NB4 (cell line): Measurements from ENCODE around the gene ACAD11.

Experiments
- MYC ChIP-seq: IDR thresholded peaks from 2 replicates; pipeline ENCODE4 v1.6.1; 2011; ENCODE audit warnings: low read depth, low read length
- TF ChIP-seq, protein P1 (sequence below): IDR thresholded peaks from one replicate; pipeline ENCODE4 v1.5.1; 2012; ENCODE audit warnings: low read depth, low read length

- TF ChIP-seq MYC: no peak
- TF ChIP-seq, protein P1, sequence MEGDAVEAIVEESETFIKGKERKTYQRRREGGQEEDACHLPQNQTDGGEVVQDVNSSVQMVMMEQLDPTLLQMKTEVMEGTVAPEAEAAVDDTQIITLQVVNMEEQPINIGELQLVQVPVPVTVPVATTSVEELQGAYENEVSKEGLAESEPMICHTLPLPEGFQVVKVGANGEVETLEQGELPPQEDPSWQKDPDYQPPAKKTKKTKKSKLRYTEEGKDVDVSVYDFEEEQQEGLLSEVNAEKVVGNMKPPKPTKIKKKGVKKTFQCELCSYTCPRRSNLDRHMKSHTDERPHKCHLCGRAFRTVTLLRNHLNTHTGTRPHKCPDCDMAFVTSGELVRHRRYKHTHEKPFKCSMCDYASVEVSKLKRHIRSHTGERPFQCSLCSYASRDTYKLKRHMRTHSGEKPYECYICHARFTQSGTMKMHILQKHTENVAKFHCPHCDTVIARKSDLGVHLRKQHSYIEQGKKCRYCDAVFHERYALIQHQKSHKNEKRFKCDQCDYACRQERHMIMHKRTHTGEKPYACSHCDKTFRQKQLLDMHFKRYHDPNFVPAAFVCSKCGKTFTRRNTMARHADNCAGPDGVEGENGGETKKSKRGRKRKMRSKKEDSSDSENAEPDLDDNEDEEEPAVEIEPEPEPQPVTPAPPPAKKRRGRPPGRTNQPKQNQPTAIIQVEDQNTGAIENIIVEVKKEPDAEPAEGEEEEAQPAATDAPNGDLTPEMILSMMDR: no peak
Observed at GRCh38 chr3:132694991-132695390, 35.4 kb upstream of the ACAD11 start.
